ENCODE results near the gene SUPT7L. TPM values are rescaled to one million over a fixed set of nuclear protein-coding genes. Genes with fewer than 3 reads are reported as not detected.
"Not testable (repeated sequence)": the region's sequence is repeated elsewhere in the genome, so short reads cannot be mapped to it uniquely, and the experiment has no call there.

The SUPT7L gene
- polyA plus RNA-seq, 4 donors: 45.4 to 67.7 (median 58.4) TPM

GRCh38 chr2:27687232-27687631, 23.8 kb upstream of the SUPT7L start:
- DNase-seq (ENCODE audit: low read depth in 4 of 4, low spot score in 3 of 4): no peak

GRCh38 chr2:27685577-27685976, 22.2 kb upstream of the SUPT7L start:
- no peak for DNase-seq (ENCODE audit: low read depth in 4 of 4, low spot score in 3 of 4)

- DNase-seq (ENCODE audit: low read depth in 4 of 4, low spot score in 3 of 4): not testable (repeated sequence)
Observed at GRCh38 chr2:27685006-27685405, 21.6 kb upstream of the SUPT7L start.

GRCh38 chr2:27683390-27684071, 20.1 kb upstream of the SUPT7L start:
- peak in 3 of 4 donors; percentile 70 to 79 (median 78) for DNase-seq (ENCODE audit: low read depth in 4 of 4, low spot score in 3 of 4)

- DNase-seq (ENCODE audit: low read depth in 4 of 4, low spot score in 3 of 4): not testable (repeated sequence)
Observed at GRCh38 chr2:27682334-27682771, 18.9 kb upstream of the SUPT7L start.

- no peak for DNase-seq (ENCODE audit: low read depth in 4 of 4, low spot score in 3 of 4)
Observed at GRCh38 chr2:27681841-27682240, 18.4 kb upstream of the SUPT7L start.

- no peak for DNase-seq (ENCODE audit: low read depth in 4 of 4, low spot score in 3 of 4)
Observed at GRCh38 chr2:27680571-27680970, 17.2 kb upstream of the SUPT7L start.

- no peak for DNase-seq (ENCODE audit: low read depth in 4 of 4, low spot score in 3 of 4)
Observed at GRCh38 chr2:27672723-27673486, 9.5 kb upstream of the SUPT7L start.

GRCh38 chr2:27671235-27671634, 7.8 kb upstream of the SUPT7L start:
- DNase-seq (ENCODE audit: low read depth in 4 of 4, low spot score in 3 of 4): no peak

- no peak for DNase-seq (ENCODE audit: low read depth in 4 of 4, low spot score in 3 of 4)
Observed at GRCh38 chr2:27667446-27667845, 4.0 kb upstream of the SUPT7L start.

- DNase-seq (ENCODE audit: low read depth in 4 of 4, low spot score in 3 of 4): no peak
Observed at GRCh38 chr2:27664622-27665363, 1.4 kb upstream of the SUPT7L start.

GRCh38 chr2:27664154-27664574, 750 bp upstream of the SUPT7L start:
- no peak for DNase-seq (ENCODE audit: low read depth in 4 of 4, low spot score in 3 of 4)

- DNase-seq (ENCODE audit: low read depth in 4 of 4, low spot score in 3 of 4): no peak
Observed at GRCh38 chr2:27661371-27661770, 2.0 kb downstream of the SUPT7L start.

- no peak for DNase-seq (ENCODE audit: low read depth in 4 of 4, low spot score in 3 of 4)
Observed at GRCh38 chr2:27655155-27655951, 8.1 kb downstream of the SUPT7L start.

GRCh38 chr2:27653397-27653796, 10.0 kb downstream of the SUPT7L start:
- DNase-seq (ENCODE audit: low read depth in 4 of 4, low spot score in 3 of 4): no peak

- no peak for DNase-seq (ENCODE audit: low read depth in 4 of 4, low spot score in 3 of 4)
Observed at GRCh38 chr2:27652790-27653189, 10.6 kb downstream of the SUPT7L start.

- DNase-seq (ENCODE audit: low read depth in 4 of 4, low spot score in 3 of 4): no peak
Observed at GRCh38 chr2:27652341-27652740, 11.1 kb downstream of the SUPT7L start.

GRCh38 chr2:27651056-27651455, 12.4 kb downstream of the SUPT7L start:
- DNase-seq (ENCODE audit: low read depth in 4 of 4, low spot score in 3 of 4): no peak

GRCh38 chr2:27647737-27648136, 15.7 kb downstream of the SUPT7L start:
- DNase-seq (ENCODE audit: low read depth in 4 of 4, low spot score in 3 of 4): no peak

- no peak for DNase-seq (ENCODE audit: low read depth in 4 of 4, low spot score in 3 of 4)
Observed at GRCh38 chr2:27647289-27647688, 16.1 kb downstream of the SUPT7L start.

- DNase-seq (ENCODE audit: low read depth in 4 of 4, low spot score in 3 of 4): no peak
Observed at GRCh38 chr2:27645197-27645596, 18.2 kb downstream of the SUPT7L start.

All from left renal pelvis (tissue), 4 donors.